ENCODE data around the gene XXYLT1. TPM values are rescaled to one million over a fixed set of nuclear protein-coding genes. Genes with fewer than 3 reads are reported as not detected.

XXYLT1 gene
- total RNA-seq, 1 experiment from 2014 or later, result 53.9 TPM

- no peaks in the 10 kb centered on the region for H3K9me3 ChIP-seq (ENCODE audit: low read depth, low read length, poor library complexity, severe bottlenecking)
- intact Hi-C loops (cut with micrococcal nuclease; ENCODE audit: unreplicated experiment), result no loop called here
- DNase-seq (ENCODE audit: low spot score), result no peak
- no TSS peak for BruUV-seq (replicated peaks)
- no peak overlapping the region for H3K27ac ChIP-seq (ENCODE audit: low read depth, low read length, poor library complexity, severe bottlenecking)
- peaks cover 36% of the 10 kb centered on the region for H3K4me1 ChIP-seq (ENCODE audit: insufficient read depth, low read length, poor library complexity, severe bottlenecking)
- POLR2A ChIA-PET (ENCODE audit: low non-redundant PET), result no interaction called here
- no peak for TF ChIP-seq CTCF (conservative IDR thresholded peaks at IDR 0.05; ENCODE audit: low read depth, low read length)
- TF ChIP-seq EZH2 (IDR thresholded peaks at IDR 0.05; ENCODE audit: borderline replicate concordance, low read depth, low read length, poor library complexity, severe bottlenecking), result no peak
- peaks cover 3% of the 10 kb centered on the region for H3K36me3 ChIP-seq (ENCODE audit: insufficient read depth, low read length, poor library complexity, severe bottlenecking)
- no peak overlapping the region for H3K4me3 ChIP-seq (ENCODE audit: low read depth, low read length, poor library complexity, severe bottlenecking)
- CTCF ChIA-PET, result no interaction called here
- no peaks in the 10 kb centered on the region for H3K27me3 ChIP-seq (replicated peaks; ENCODE audit: insufficient read depth, low read depth, low read length, poor library complexity)
Observed at GRCh38 chr3:195250473-195251251, 20.3 kb downstream of the XXYLT1 start.

- CTCF ChIA-PET, result no interaction called here
- no peaks in the 10 kb centered on the region for H3K27me3 ChIP-seq (replicated peaks; ENCODE audit: insufficient read depth, low read depth, low read length, poor library complexity)
- no peaks in the 10 kb centered on the region for H3K9me3 ChIP-seq (ENCODE audit: low read depth, low read length, poor library complexity, severe bottlenecking)
- TF ChIP-seq EZH2 (IDR thresholded peaks at IDR 0.05; ENCODE audit: borderline replicate concordance, low read depth, low read length, poor library complexity, severe bottlenecking) (no peak), CTCF (conservative IDR thresholded peaks at IDR 0.05; ENCODE audit: low read depth, low read length) (no peak)
- POLR2A ChIA-PET (ENCODE audit: low non-redundant PET), result no interaction called here
- H3K27ac ChIP-seq (ENCODE audit: low read depth, low read length, poor library complexity, severe bottlenecking), result no peak overlapping the region
- no peak for DNase-seq (ENCODE audit: low spot score)
- H3K4me3 ChIP-seq (ENCODE audit: low read depth, low read length, poor library complexity, severe bottlenecking), result no peak overlapping the region
- no TSS peak for BruUV-seq (replicated peaks)
- intact Hi-C loops (cut with micrococcal nuclease; ENCODE audit: unreplicated experiment), result no loop called here
- peaks cover 29% of the 10 kb centered on the region for H3K4me1 ChIP-seq (ENCODE audit: insufficient read depth, low read length, poor library complexity, severe bottlenecking)
- peaks cover 3% of the 10 kb centered on the region for H3K36me3 ChIP-seq (ENCODE audit: insufficient read depth, low read length, poor library complexity, severe bottlenecking)
Observed at GRCh38 chr3:195249858-195250464, 21.0 kb downstream of the XXYLT1 start.

- no peak for DNase-seq (ENCODE audit: low spot score)
- CTCF ChIA-PET, result no interaction called here
- H3K9me3 ChIP-seq (ENCODE audit: low read depth, low read length, poor library complexity, severe bottlenecking), result no peaks in the 10 kb centered on the region
- TF ChIP-seq CTCF (conservative IDR thresholded peaks at IDR 0.05; ENCODE audit: low read depth, low read length), result no peak
- TF ChIP-seq EZH2 (IDR thresholded peaks at IDR 0.05; ENCODE audit: borderline replicate concordance, low read depth, low read length, poor library complexity, severe bottlenecking), result no peak
- H3K36me3 ChIP-seq (ENCODE audit: insufficient read depth, low read length, poor library complexity, severe bottlenecking), result peaks cover 3% of the 10 kb centered on the region
- no peaks in the 10 kb centered on the region for H3K27me3 ChIP-seq (replicated peaks; ENCODE audit: insufficient read depth, low read depth, low read length, poor library complexity)
- H3K4me3 ChIP-seq (ENCODE audit: low read depth, low read length, poor library complexity, severe bottlenecking), result no peak overlapping the region
- H3K27ac ChIP-seq (ENCODE audit: low read depth, low read length, poor library complexity, severe bottlenecking), result no peak overlapping the region
- BruUV-seq (replicated peaks), result no TSS peak
- POLR2A ChIA-PET (ENCODE audit: low non-redundant PET), result no interaction called here
- intact Hi-C loops (cut with micrococcal nuclease; ENCODE audit: unreplicated experiment), result no loop called here
- peaks cover 22% of the 10 kb centered on the region for H3K4me1 ChIP-seq (ENCODE audit: insufficient read depth, low read length, poor library complexity, severe bottlenecking)
Observed at GRCh38 chr3:195249057-195249770, 21.7 kb downstream of the XXYLT1 start.
